Mesenteric fat pad (tissue), 1 donor: ENCODE measurements around the gene KIRREL3. TPM values are rescaled to one million over a fixed set of nuclear protein-coding genes. Genes with fewer than 3 reads are reported as not detected.

Experiments used
- DNase-seq: peaks from one replicate; pipeline ENCODE4 v3.0.0-alpha.2; 2020; ENCODE audit warnings: low spot score
- total RNA-seq: library from RNA; stranded (reverse); fragmentation: NEBNext Ultra II Directional; extraction: Animal tissue kit (Norgen Biotek cat#: 25700); gene quantifications from one replicate; pipeline ENCODE4 v1.2.1, GENCODE V29; 2021
- donor health status: DM: yes; HTN: yes; CAD: no.

The KIRREL3 gene
- total RNA-seq, 1 donor from 2014 or later, result 0.13 TPM

GRCh38 chr11:126431401-126432064 lies 569.0 kb downstream of the KIRREL3 start:
- no peak for DNase-seq

- no peak for DNase-seq
Observed at GRCh38 chr11:126430581-126431335, 569.8 kb downstream of the KIRREL3 start.

- no peak for DNase-seq
Observed at GRCh38 chr11:126426820-126427749, 573.5 kb downstream of the KIRREL3 start.

GRCh38 chr11:126426106-126426505 lies 574.5 kb downstream of the KIRREL3 start:
- DNase-seq, result no peak

- no peak for DNase-seq
Observed at GRCh38 chr11:126424471-126425039, 576.0 kb downstream of the KIRREL3 start.

- DNase-seq, result no peak
Observed at GRCh38 chr11:126423743-126424142, 576.8 kb downstream of the KIRREL3 start.

- DNase-seq, result no peak
Observed at GRCh38 chr11:126423154-126423553, 577.4 kb downstream of the KIRREL3 start.

GRCh38 chr11:126422446-126422845 lies 578.1 kb downstream of the KIRREL3 start:
- DNase-seq, result no peak

GRCh38 chr11:126421271-126421671 lies 579.3 kb downstream of the KIRREL3 start:
- DNase-seq, result no peak

- DNase-seq, result no peak
Observed at GRCh38 chr11:126420698-126421256, 579.8 kb downstream of the KIRREL3 start.

GRCh38 chr11:126419801-126420697 lies 580.5 kb downstream of the KIRREL3 start:
- no peak for DNase-seq

- DNase-seq, result no peak
Observed at GRCh38 chr11:126418887-126419286, 581.7 kb downstream of the KIRREL3 start.

GRCh38 chr11:126417091-126417862 lies 583.3 kb downstream of the KIRREL3 start:
- no peak for DNase-seq

GRCh38 chr11:126416542-126417090 lies 584.0 kb downstream of the KIRREL3 start:
- peak; percentile 94 for DNase-seq

- no peak for DNase-seq
Observed at GRCh38 chr11:126415669-126416420, 584.7 kb downstream of the KIRREL3 start.

GRCh38 chr11:126415128-126415527 lies 585.4 kb downstream of the KIRREL3 start:
- no peak for DNase-seq

GRCh38 chr11:126414615-126415014 lies 586.0 kb downstream of the KIRREL3 start:
- DNase-seq, result no peak

- DNase-seq, result no peak
Observed at GRCh38 chr11:126413843-126414405, 586.6 kb downstream of the KIRREL3 start.
